Measurements from ENCODE around the gene FAM185A. TPM values are rescaled to one million over a fixed set of nuclear protein-coding genes. Genes with fewer than 3 reads are reported as not detected.

The FAM185A gene
- polyA plus RNA-seq, 3 donors, result 2.5 to 6.8 (median 4.8) TPM

- no peaks in the 10 kb centered on the region for H4K20me1 ChIP-seq (ENCODE audit: insufficient read depth, low read length)
- H3K27me3 Mint-ChIP-seq (ENCODE audit: low read depth in 3 of 3), result no peaks in the 10 kb centered on the region
- H3K4me1 Mint-ChIP-seq, result peaks cover 4% of the 10 kb centered on the region
- H3K36me3 ChIP-seq (replicated peaks in 1 of 2; ENCODE audit: control insufficient read depth in 1 of 2, insufficient read depth in 2 of 2, low read length in 2 of 2), result no peaks in the 10 kb centered on the region
- no peaks in the 10 kb centered on the region for H3K79me2 ChIP-seq (ENCODE audit: insufficient read depth, low read length)
- no peak overlapping the region for H3K27ac ChIP-seq (ENCODE audit: low read depth in 1 of 2, low read length in 2 of 2)
- no peak overlapping the region for H3K9ac ChIP-seq (ENCODE audit: insufficient read depth, low read length, poor library complexity, severe bottlenecking)
- no CpG with 5 or more reads among the region's 3 CpGs for WGBS (ENCODE audit: insufficient coverage)
- peak overlapping the region in 2 of 7 donors; percentile 4 to 61 for H3K27ac Mint-ChIP-seq
- intact Hi-C loops (cut with micrococcal nuclease), result no loop called here
- H3K4me3 Mint-ChIP-seq, result no peak overlapping the region
- no peak overlapping the region for H3K4me2 ChIP-seq (replicated peaks; ENCODE audit: extremely low read depth, low read length, poor library complexity, severe bottlenecking)
- no peaks in the 10 kb centered on the region for H3K9me3 ChIP-seq (replicated peaks in 1 of 2; ENCODE audit: control insufficient read depth in 1 of 2, insufficient read depth in 1 of 2, low read length in 2 of 2)
- no peaks in the 10 kb centered on the region for H3K4me1 ChIP-seq (ENCODE audit: control insufficient read depth in 1 of 2, insufficient read depth in 2 of 2, low read length in 2 of 2)
- no peak overlapping the region for H3K4me3 ChIP-seq (replicated peaks in 1 of 3; ENCODE audit: low read depth in 2 of 3, low read length in 3 of 3)
- no peaks in the 10 kb centered on the region for H3K27me3 ChIP-seq (ENCODE audit: control insufficient read depth in 2 of 2, insufficient read depth in 2 of 2, low read length in 2 of 2)
- no peak for DNase-seq
- peaks cover 6 to 8% of the 10 kb centered on the region in 2 donors for H3K36me3 Mint-ChIP-seq
- peaks cover 0 to 6% (median 0%) of the 10 kb centered on the region in 7 donors for H3K9me3 Mint-ChIP-seq
- TF ChIP-seq, protein P1, sequence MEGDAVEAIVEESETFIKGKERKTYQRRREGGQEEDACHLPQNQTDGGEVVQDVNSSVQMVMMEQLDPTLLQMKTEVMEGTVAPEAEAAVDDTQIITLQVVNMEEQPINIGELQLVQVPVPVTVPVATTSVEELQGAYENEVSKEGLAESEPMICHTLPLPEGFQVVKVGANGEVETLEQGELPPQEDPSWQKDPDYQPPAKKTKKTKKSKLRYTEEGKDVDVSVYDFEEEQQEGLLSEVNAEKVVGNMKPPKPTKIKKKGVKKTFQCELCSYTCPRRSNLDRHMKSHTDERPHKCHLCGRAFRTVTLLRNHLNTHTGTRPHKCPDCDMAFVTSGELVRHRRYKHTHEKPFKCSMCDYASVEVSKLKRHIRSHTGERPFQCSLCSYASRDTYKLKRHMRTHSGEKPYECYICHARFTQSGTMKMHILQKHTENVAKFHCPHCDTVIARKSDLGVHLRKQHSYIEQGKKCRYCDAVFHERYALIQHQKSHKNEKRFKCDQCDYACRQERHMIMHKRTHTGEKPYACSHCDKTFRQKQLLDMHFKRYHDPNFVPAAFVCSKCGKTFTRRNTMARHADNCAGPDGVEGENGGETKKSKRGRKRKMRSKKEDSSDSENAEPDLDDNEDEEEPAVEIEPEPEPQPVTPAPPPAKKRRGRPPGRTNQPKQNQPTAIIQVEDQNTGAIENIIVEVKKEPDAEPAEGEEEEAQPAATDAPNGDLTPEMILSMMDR (IDR thresholded peaks at IDR 0.05), result no peak
- H2AFZ ChIP-seq (ENCODE audit: insufficient read depth, low read depth, low read length, poor library complexity, severe bottlenecking), result no peak overlapping the region
Measured at GRCh38 chr7:102849538-102849937, 100.7 kb downstream of the FAM185A start.

GRCh38 chr7:102856036-102856435 is 107.2 kb downstream of the FAM185A start:
- Mint-ChIP-seq H3K4me1 (peaks cover 2% of the 10 kb centered on the region), H3K27me3 (ENCODE audit: low read depth in 3 of 3) (peaks cover 0 to 1% (median 0%) of the 10 kb centered on the region in 3 donors), H3K27ac (no peak overlapping the region), H3K4me3 (no peak overlapping the region), H3K36me3 (peaks cover 5 to 6% of the 10 kb centered on the region in 2 donors), H3K9me3 (peaks cover 0 to 8% (median 3%) of the 10 kb centered on the region in 7 donors)
- Histone ChIP-seq H2AFZ (ENCODE audit: insufficient read depth, low read depth, low read length, poor library complexity, severe bottlenecking) (no peak overlapping the region), H3K36me3 (replicated peaks in 1 of 2; ENCODE audit: control insufficient read depth in 1 of 2, insufficient read depth in 2 of 2, low read length in 2 of 2) (no peaks in the 10 kb centered on the region), H3K9ac (ENCODE audit: insufficient read depth, low read length, poor library complexity, severe bottlenecking) (no peak overlapping the region), H3K4me1 (ENCODE audit: control insufficient read depth in 1 of 2, insufficient read depth in 2 of 2, low read length in 2 of 2) (no peaks in the 10 kb centered on the region), H3K9me3 (replicated peaks in 1 of 2; ENCODE audit: control insufficient read depth in 1 of 2, insufficient read depth in 1 of 2, low read length in 2 of 2) (no peaks in the 10 kb centered on the region), H3K4me2 (replicated peaks; ENCODE audit: extremely low read depth, low read length, poor library complexity, severe bottlenecking) (no peak overlapping the region), H3K27ac (ENCODE audit: low read depth in 1 of 2, low read length in 2 of 2) (no peak overlapping the region), H3K27me3 (ENCODE audit: control insufficient read depth in 2 of 2, insufficient read depth in 2 of 2, low read length in 2 of 2) (no peaks in the 10 kb centered on the region), H4K20me1 (ENCODE audit: insufficient read depth, low read length) (no peaks in the 10 kb centered on the region), H3K4me3 (replicated peaks in 1 of 3; ENCODE audit: low read depth in 2 of 3, low read length in 3 of 3) (no peak overlapping the region), H3K79me2 (ENCODE audit: insufficient read depth, low read length) (no peaks in the 10 kb centered on the region)
- TF ChIP-seq, protein P1 (IDR thresholded peaks at IDR 0.05), result no peak
- intact Hi-C loops (cut with micrococcal nuclease), result no loop called here
- no peak for DNase-seq

Small RNAs within 50 kb of the gene (small RNA-seq; reads per million reads assigned to genes)
- gene RNU6-1136P (ENCODE audit: insufficient read length, low read depth), result not detected

Other genes with a start within 250 kb of the FAM185A start
- gene RASA4B, start 231.2 kb upstream of the FAM185A start, polyA plus RNA-seq, result 10 to 100 TPM in 2 of 3 donors, 1 to 10 TPM in 1; 6.3 to 24.1 (median 20.1) TPM
- gene UPK3BL2, start 205.3 kb upstream of the FAM185A start, polyA plus RNA-seq, result 10 to 100 TPM in 1 of 3 donors, under 1 TPM in 2; 0.30 to 94.8 (median 0.39) TPM
- not detected for gene SPDYE2, start 197.8 kb upstream of the FAM185A start, polyA plus RNA-seq
- 100 to 1,000 TPM in 1 of 3 donors, 10 to 100 TPM in 2; 24.4 to 133 (median 24.9) TPM for gene POLR2J3, start 176.4 kb upstream of the FAM185A start, polyA plus RNA-seq
- gene RASA4, start 132.2 kb upstream of the FAM185A start, polyA plus RNA-seq, result 10 to 100 TPM; 13.9 to 64.5 (median 18.6) TPM
- 100 to 1,000 TPM in 1 of 3 donors, 10 to 100 TPM in 2; 19.6 to 101 (median 21.6) TPM for gene UPK3BL1, start 106.2 kb upstream of the FAM185A start, polyA plus RNA-seq
- gene SPDYE2B, start 98.7 kb upstream of the FAM185A start, polyA plus RNA-seq, result not detected
- 1 to 10 TPM; 1.1 to 5.5 (median 1.2) TPM for gene POLR2J2, start 77.3 kb upstream of the FAM185A start, polyA plus RNA-seq
- under 1 TPM in 1 of 3 donors, not detected in 2; 0.04 TPM for gene LRRC17, start 164.0 kb downstream of the FAM185A start, polyA plus RNA-seq

Measured in CD14-positive monocyte (primary cell).